Renal cortical epithelial cell (primary cell): ENCODE data around the gene GFPT2. TPM values are rescaled to one million over a fixed set of nuclear protein-coding genes. Genes with fewer than 3 reads are reported as not detected.
A peak's percentile ranks its signal among the peaks of the same experiment; 100 is the strongest.

Source experiments
- DNase-seq: peaks from one replicate; pipeline ENCODE4 v3.0.0-alpha.2; 2011; ENCODE audit warnings: low read depth
- total RNA-seq: library from RNA; depleted of rRNA; stranded (reverse); fragments of >200 nt; gene quantifications from 2 replicates; pipeline ENCODE4 v1.2.3, GENCODE V29; 2014

GFPT2 gene
- total RNA-seq, 1 donor from 2014 or later, result 10.2 TPM

DNA sequence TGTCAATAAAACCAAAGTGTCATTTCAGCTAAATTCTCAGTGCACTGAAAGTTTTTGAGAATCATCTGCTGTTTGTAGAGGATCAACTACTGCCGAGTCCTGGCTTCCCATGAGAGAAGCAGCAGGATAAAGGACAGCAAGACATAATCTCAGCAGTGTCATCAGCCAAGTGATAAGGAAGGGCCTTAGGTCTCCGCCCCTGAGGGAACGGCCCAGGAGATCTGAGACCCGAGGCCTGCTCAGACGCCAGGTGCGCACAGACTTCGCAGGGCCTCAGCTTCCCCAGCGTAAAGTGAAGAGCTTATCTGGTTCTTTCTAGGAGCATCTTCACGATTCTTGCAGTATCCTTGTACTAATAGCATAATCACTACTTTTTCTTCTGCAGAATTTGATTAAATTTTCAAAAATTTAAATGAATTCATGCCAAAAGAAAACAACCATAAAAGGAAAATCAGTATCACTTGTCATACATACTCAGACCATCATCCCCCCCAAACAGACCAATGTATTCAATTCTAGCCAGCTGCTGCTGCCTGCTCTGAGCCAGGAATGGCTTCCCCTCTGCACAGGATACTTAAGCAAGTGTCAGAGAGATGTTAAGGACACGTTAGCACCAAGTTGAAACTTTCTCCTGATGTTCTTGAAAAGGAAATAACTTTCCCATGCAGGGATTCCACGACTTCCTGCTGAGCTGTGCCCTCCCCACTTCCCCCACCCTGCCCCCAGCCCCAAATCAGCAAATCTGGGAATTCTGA is 2.2 kb downstream of the GFPT2 start:
- no peak for DNase-seq

DNA sequence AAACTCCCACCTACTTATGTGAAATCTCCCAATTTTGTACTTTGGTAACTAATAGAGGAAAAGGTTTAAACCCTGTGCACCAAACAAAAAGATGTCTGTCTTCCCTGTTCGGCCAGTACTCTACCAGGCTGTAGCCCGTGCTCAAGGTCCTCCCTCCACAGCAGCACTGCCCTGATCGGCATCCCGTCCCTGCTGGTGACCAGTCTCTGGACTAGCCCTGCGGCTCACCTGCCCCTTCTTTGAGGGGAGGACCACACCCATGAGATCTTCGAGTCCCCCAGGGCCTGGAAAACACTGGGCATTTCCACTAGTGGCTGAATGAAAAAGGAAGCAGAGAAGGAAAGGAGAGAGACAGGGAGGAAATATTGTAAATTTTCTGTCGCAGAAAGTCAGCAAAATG is 2.8 kb downstream of the GFPT2 start:
- no peak for DNase-seq

DNA sequence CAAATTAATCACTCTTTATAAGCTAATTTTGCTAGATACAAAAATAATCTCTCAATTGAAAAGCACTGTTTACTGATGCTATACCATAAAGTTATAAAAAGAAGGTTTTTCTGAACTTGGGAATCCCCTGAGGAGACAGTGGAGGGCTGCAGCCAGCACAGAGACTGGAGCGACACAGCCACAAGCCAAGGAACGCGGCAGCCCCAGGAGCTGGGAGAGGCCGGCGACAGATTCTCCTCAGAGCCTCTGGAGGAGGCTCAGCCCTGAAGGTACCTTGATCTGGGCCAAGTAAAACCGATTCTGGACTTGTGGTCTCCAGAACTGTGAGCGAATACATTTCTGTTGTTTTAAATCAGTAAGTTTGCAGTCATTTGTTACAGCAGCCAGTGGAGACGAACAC is 3.7 kb downstream of the GFPT2 start:
- no peak for DNase-seq

DNA sequence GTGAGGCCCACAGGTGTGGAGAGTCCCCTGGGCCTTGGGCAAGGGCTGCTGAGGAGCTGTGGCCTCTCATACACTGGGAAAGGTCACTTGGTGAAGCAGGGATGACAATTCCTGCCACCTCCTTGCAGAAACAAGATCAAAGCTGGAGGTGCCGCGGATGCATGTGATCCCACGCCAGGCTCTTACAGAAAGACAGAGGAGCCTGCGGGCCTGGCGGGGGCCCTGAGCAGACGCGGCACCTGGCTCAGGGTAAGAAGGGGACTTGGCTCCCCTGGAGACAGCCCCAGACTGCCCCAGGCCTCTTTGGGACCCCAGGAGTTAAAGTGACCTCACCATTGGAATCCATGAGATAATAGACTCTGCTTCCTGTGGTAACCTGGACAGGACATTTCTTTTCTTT is 4.8 kb downstream of the GFPT2 start:
- DNase-seq, result no peak

DNA sequence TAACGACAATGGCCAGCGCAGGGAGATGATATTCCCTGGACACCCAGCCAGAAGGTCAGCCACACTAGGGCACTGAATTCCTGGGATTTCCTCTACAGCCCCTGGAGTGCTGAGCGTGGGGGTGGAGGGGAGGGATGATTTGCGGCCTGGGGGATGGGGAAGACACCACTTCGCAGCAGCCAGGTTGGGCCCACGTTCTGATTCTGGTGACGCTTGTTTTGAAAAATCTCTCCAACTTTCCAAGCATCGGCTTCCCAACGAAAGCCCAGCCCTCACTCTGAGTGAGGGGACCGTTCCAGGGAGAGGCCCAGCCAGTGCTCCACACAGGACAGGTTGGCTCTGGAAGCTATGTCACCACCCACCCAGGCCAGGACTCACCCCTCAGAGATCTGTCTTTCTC is 5.4 kb downstream of the GFPT2 start:
- no peak for DNase-seq

DNA sequence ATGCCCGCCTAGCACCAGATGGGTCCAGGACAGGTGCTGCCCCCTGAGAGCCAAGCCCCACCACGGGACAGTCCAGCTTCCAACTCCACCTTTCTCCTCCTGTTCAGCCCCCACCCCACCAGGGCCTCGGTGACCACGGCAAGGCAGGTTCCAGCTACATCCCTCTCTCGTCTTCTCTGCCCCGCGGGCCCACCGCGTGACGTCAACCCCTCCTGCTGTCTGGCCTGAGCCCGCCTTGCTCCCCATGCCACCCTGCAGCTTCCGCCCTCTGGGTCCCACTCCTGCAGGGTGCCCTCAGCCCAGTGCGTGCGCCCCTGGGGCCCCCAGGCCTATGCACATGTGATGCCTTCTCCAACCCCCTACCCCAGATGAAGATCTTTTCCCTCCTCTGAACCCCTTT is 6.8 kb downstream of the GFPT2 start:
- no peak for DNase-seq

DNA sequence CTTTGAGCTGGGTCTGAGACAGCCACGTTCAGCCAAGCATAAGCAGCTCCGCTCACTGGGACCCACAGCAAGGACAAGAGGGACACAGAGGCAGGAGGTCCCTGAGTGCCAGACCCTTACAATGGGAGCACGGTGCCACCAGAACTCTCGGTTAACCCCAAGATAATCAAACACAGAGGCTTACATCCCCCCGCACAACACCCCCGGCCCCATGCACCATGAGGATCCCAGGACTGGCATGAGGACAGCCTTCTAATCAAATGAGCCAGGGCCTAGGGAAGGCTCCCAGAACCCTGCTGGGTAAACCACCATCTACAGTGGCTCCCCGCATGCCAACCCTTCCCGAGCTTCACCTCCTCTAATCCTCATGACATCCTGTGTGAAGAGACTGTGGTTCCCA is 7.4 kb downstream of the GFPT2 start:
- no peak for DNase-seq

DNA sequence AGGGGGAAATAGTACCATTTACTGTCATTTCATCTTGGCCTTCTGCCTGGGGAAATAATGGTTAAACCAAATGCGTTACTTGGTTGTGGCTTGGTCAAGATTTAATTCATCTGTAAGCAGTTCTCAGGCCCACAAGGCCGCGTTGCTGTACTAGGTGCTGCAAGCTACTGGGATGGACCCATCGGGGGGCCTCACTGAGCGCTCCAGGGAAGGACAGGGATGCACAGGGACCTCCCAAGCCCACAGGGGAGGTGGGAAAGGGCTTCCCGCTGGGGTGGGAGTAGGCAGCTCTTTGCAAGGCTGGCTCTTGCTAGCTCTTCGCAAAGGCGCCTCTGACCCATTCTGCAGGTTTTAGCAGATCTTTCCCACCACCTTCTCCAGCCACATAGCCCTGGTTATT is 8.0 kb downstream of the GFPT2 start:
- DNase-seq, result no peak

DNA sequence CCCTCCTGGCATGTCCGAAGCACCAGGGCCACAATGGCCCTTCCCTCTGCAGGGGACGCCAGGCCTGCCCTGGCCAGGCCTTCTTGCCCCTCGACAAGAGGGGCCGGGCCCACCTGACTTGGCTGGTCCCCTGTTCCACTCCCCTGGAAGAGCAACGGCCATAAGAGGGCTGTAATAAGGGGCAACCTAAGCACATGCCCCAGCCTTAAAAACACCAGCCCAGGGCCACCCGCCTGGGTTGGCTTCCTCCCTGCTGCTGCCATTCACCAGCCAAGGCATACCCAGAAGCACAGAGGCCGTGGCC is 8.5 kb downstream of the GFPT2 start:
- DNase-seq, result no peak

DNA sequence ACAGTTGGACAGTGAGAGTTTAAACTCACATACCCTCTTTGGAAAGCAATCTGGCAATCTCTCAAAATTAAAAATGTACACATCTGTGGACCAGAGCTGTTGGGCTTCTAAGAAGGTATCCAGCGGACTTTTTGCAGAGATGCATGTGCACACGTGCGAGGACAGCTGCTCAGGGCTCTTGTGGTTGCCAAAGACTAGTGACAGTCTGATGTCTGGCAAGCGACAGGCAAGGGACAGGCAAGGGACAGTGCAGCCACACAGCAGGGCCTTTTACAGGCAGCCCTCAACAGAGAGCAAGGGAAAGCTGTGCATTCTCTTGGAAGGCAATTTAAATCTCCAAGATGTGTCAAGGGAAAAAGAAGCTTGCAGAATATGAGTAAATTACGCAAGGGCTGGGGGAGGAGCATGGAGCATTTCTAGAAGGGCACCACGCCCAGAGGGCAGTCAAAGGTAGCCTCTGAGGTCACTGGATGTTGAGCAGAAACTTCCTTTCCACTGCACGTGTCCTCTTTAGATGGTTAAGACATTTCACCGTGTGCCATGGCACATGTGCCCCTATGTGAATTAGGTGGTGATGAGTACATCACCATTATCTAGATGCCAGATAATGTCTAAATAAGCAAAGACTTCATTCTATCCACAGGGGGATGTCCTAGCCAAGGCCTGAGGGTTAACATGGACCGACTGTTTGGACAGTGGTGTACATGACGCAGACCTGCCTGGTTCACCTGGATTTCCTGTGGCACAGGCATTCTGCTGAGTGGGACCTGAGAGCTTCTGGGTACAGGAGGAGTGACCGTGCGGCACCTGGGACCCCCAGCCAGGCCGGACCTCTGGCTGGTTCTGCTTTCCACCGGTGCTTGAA is 9.1 kb downstream of the GFPT2 start:
- DNase-seq, result peak; percentile 11

DNA sequence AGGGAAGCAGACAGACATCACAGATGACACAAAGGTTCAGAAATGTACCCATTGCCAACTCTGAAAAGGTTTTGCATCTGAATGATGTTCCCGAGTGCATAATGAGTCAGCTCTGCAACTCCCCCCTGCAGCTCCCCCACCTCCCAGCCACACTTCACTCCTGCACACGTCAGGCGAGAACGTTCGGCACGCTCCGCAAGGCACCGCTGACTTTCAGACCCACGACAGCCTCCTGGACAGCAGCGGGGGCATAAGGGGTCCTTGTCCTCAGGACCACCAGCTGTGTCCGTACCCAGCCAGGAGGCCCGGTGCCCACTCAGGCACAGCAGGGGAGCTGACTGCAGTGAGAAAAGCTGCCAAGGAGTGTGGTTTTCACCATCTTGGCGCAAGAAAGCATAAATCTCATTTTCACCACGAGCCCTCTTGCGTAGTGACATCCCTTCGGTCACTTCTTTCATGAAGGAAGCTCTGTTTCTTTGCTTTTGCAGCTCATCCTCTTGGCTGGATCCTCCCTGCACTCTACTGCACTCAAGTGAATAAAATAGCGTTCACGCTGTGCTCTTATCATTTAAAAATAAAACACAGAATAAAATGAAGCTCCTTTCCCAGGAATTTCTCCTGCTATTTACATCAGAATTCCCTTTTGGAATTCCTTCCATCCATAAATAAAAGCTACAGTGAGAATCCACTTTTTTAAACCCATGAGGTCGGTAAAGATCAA is 9.9 kb downstream of the GFPT2 start:
- peak; percentile 60 for DNase-seq

DNA sequence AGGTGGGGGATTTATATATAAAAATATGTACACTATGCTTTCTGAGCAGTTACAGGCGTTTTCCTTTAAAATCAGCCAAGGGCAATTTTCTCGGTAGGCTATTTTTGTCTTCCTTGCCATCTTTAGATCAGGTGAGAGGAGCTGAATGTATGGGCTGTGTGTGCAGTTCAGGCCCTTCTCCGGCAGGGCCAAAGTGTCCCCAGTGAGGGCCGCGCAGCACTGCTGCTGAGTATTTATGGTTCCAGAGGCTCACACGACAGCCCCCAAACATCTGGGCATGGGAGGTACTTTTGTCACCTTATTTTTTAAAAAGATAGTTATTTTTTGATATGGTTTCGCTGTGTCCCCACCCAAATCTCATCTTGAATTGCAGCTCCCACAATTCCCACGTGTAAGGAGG is 11.5 kb downstream of the GFPT2 start:
- no peak for DNase-seq

DNA sequence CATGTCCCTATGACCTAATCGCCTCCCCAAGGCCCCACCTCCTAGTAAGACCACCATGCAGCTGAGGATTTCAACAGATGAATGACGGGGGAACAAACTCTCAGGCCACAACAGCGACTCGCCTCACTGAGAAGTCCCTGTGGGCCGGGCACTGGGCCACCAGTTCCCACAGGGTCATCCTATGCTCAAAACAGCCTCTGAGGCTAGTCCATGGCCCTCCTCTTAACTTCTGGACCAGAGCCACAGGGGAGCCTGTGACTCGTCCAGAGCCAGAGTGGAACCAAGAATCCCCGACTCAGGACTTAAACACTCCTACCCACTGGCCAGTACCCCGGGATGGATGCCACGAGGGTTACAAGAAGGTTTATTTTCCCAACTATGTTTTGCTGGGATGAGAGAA is 12.3 kb downstream of the GFPT2 start:
- DNase-seq, result no peak

DNA sequence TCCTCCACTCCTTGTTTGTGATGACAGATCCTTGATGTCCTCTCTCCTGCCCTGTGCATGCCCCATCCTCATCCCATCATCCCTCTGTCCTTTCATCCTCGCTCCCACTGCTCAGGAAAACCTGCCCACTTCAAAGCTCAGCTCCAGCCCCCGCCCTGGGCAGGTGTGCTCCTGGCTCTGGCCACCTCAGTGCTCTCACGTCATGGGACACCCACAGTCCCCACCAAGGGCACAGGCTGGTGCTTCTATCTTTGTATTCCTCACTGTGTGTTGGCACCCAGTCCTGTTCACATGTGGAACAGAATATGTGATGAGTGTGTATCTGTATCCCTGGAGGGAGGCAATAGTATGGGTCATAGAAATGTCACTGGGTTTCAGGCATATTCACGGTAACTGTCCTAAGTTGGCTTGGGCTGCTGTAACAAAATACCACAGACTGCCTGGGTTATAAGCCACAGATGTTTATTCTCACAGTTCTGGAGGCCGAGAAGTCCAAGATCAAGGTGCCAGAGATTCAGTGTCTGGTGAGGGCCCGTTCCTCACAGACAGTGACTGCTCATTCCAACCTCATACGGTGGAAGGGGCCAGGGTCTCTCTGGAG is 13.5 kb downstream of the GFPT2 start:
- no peak for DNase-seq

DNA sequence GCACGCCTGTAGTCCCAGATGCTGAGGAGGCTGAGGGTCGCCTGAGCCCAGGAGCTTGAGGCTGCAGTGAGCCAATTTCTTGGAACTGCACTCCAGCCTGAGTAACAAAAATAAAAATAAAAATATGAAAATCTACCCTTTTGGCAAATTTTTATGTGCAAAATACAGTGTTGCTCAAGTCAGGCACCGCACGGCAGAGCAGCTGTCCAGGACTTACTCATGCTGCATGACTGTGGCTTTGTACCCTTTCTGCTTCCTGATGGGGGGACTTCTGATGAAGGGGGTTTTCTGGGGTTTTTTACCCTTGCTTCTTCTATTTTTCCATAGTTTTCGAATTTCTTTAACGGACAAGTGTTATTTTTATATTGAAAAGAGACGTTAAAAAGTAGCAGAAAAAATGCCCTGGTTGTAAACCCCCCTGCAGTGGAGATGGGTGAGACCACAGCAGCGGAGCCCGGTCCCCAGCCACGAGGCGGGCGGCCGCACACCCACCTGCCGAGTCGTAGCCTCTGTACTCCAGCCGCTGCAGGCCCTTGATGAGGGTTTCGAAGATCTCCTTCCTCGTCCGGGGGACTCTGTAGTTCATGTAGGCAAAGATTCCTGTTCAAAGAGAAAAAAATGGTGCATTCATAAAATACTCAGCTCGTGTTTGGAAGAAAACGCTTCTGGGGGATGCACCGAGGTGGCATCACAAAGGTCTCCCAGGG is 15.0 kb downstream of the GFPT2 start:
- DNase-seq, result no peak

DNA sequence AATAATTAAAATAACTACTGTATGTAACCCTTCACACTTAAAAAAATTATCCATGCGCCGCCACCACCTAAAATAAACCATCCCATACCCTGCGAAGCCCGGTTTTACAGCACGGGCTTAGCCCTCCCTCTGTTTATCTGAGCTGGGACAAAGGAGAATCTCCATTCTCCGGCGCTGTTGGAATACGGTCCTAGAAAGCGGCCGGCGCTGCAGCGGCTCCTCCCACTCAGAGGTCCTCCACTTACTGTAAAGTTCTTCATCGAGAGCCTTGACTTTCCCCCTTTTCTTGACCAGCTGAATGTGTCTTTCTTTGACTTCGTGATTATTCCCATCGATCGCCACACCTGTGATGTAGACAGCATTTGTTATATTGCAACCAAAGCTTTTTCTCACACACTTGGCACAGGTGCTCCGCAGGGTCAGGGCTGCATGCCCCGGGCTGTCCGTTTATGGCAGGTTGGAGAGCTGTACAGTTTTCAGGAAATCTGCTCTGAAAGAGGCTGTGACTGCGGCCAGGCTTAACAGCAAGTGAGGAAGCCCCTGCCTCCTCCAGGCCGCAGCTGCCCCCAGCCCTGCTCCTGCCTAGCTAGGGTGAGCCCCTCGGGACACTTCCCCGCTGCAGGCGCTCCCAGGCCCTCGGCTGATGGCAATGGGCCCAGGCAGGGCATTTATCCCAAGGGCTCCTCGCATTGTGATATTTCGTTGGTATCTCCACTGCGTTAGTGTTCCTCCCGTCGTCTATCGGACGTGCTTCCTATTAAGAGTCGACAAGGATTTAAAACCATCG is 16.7 kb downstream of the GFPT2 start:
- no peak for DNase-seq

DNA sequence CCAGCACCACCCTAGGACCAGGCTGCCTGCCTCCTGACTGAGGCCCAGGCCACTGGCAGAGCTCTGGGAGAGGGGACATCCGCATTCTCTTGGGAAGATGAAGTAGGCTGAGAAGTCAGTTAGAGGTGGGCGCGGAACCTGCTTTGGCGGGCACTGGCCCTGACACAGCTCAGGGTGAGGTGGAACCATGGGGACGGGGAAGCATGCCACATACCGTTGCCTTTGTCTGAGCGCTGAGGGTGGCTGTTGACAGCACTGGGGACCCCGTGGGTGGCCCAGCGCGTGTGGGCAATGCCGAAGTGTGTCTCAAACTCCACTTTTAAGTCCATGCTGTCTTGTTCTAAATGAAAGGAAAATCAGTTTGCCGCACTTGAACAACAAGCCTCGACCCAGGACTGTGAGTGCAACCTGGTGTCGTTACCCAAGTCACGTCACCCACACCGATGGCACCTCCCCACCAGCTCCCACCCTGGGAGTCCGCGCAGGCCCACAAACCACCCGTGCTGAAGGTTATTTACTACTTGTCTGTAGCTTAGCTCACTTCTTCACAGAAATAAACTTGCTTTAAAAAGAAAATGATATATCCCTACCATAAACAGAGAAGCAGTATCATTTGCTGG is 17.4 kb downstream of the GFPT2 start:
- DNase-seq, result no peak

DNA sequence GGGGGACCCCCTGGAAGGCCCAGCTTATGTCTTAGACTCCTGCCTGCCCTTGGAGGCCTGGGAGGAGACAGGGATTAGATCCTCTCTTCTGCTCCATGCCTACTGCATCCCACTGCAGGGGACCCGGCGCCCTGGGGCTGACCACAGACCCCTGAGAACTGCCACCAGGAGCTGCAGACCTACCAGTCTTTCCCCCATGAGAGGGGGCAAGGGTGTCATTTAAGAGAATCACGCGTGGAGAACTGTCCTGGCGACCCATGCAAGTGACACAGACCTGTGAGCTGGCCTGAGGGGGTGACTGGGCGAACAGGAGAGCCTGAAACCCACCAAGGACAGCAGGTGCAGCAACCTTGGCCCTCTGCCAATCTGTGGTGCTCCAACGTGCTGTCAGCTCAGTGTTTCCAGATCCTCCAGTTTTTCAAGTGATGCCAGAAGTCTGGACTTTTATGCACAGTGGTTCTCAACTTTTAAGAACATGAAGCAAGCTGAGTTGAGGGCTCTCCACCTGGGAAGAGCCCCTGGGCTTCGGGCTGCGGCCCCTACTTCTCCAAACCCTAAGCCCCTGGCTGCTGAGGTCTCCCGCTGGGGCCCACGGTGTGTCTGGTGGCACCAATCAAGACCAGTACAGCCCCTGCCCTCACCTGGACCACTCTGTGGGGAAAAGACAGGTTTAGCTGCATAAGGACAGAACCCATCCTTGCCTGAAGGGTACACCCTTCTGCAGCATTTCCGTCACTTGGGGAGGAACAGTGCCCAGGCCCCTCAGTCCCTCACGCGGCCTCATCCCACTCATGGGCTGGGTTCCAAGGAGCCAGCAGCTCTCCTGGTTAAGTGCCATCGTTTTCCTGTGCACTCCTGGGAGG is 18.2 kb downstream of the GFPT2 start:
- DNase-seq, result no peak

DNA sequence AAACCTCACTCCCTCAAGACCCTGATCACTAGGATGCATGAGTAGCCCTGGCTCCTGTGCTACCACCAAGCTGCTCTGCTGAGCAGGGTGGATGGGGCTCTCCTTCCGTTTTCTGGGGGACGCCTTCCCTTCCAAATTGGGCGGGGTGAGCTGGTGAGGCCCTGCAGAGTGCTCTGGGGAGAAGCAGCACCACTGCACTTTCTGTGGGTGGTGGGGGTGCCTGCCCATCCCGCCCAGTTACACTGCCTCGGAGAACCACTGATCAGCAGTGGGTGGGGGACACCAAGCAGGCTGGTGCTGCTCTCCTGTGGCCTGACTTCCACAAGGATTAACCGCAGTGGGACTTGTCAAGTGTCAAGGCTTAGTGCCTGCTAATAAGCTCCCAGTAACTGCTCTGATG is 19.0 kb downstream of the GFPT2 start:
- no peak for DNase-seq

DNA sequence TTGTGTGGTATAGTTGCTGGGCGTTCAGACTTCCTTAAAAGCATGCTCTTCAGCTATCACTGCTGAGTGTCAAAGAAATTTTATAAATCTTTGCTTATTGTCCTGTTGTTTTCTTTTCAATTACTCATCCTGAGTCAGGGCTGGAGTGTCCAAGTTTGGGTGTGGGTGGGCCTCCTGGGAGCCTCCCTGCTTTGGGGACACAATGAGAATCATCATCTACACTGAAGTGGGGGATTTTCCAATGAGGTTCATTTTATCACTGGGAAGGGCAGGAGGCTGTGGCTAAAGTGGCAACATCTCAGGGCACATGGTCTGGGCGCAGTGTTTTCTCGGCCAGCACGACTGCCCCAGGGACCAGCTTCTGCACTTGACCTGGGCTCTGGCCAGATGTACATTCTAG is 19.5 kb downstream of the GFPT2 start:
- DNase-seq, result peak; percentile 19
